ENCODE data around the gene GTF3C4.

GTF3C4 gene

GRCh38 chr9:132742821-132743311 lies 72.6 kb downstream of the GTF3C4 start:
- TF ChIP-seq CTCF (IDR thresholded peaks at IDR 0.05; ENCODE audit: insufficient read depth, low read length, poor library complexity, severe bottlenecking) = no peak
- TF ChIP-seq EZH2phosphoT487 (conservative IDR thresholded peaks at IDR 0.05; ENCODE audit: low read length) = no peak
- H2AFZ ChIP-seq (ENCODE audit: low read depth, low read length, severe bottlenecking) = no peak overlapping the region
- no peaks in the 10 kb centered on the region for H3K9me2 ChIP-seq (replicated peaks; ENCODE audit: insufficient read depth, low read length)
- no peak overlapping the region for H3K27ac ChIP-seq (ENCODE audit: low read depth, low read length)
- H3K36me3 ChIP-seq (ENCODE audit: low read length) = no peaks in the 10 kb centered on the region
- H3K4me3 ChIP-seq (ENCODE audit: insufficient read depth, low read length, poor library complexity, severe bottlenecking) = no peak overlapping the region
- no peaks in the 10 kb centered on the region for H4K20me1 ChIP-seq (ENCODE audit: low read depth, low read length)
- no peaks in the 10 kb centered on the region for H3K9me3 ChIP-seq (ENCODE audit: insufficient read depth, low read length)
- no peaks in the 10 kb centered on the region for H3K79me2 ChIP-seq (ENCODE audit: insufficient read depth, low read length)
- H3F3A ChIP-seq (ENCODE audit: insufficient read depth) = no peaks in the 10 kb centered on the region
- H3K4me2 ChIP-seq (ENCODE audit: low read depth, low read length, poor library complexity, severe bottlenecking) = no peak overlapping the region
- no peaks in the 10 kb centered on the region for H3K27me3 ChIP-seq (ENCODE audit: low read length)
- H3K9ac ChIP-seq (ENCODE audit: low read length) = no peak overlapping the region

- H3K9me3 ChIP-seq (ENCODE audit: insufficient read depth, low read length) = no peaks in the 10 kb centered on the region
- H2AFZ ChIP-seq (ENCODE audit: low read depth, low read length, severe bottlenecking) = no peak overlapping the region
- no peaks in the 10 kb centered on the region for H4K20me1 ChIP-seq (ENCODE audit: low read depth, low read length)
- no peak for TF ChIP-seq CTCF (IDR thresholded peaks at IDR 0.05; ENCODE audit: insufficient read depth, low read length, poor library complexity, severe bottlenecking)
- TF ChIP-seq EZH2phosphoT487 (conservative IDR thresholded peaks at IDR 0.05; ENCODE audit: low read length) = no peak
- no peaks in the 10 kb centered on the region for H3K9me2 ChIP-seq (replicated peaks; ENCODE audit: insufficient read depth, low read length)
- H3K27ac ChIP-seq (ENCODE audit: low read depth, low read length) = no peak overlapping the region
- H3K9ac ChIP-seq (ENCODE audit: low read length) = no peak overlapping the region
- H3F3A ChIP-seq (ENCODE audit: insufficient read depth) = no peaks in the 10 kb centered on the region
- H3K36me3 ChIP-seq (ENCODE audit: low read length) = no peaks in the 10 kb centered on the region
- no peak overlapping the region for H3K4me3 ChIP-seq (ENCODE audit: insufficient read depth, low read length, poor library complexity, severe bottlenecking)
- no peaks in the 10 kb centered on the region for H3K27me3 ChIP-seq (ENCODE audit: low read length)
- H3K79me2 ChIP-seq (ENCODE audit: insufficient read depth, low read length) = no peaks in the 10 kb centered on the region
- H3K4me2 ChIP-seq (ENCODE audit: low read depth, low read length, poor library complexity, severe bottlenecking) = no peak overlapping the region
Observed at GRCh38 chr9:132743931-132744479, 73.7 kb downstream of the GTF3C4 start.

All from SU-DHL-6 (cell line).